CD14-positive monocyte (primary cell): Measurements from ENCODE around the gene PDGFD. TPM values are rescaled to one million over a fixed set of nuclear protein-coding genes. Genes with fewer than 3 reads are reported as not detected.

Experiments
- DNase-seq, 3 donors: peaks; one replicate each; pipeline ENCODE4 v3.0.0-alpha.2; 2011 to 2022
- H2AFZ ChIP-seq: 2 replicates; pipeline ENCODE4 v1.6.0; 2012; ENCODE audit warnings: mild to moderate bottlenecking, low read depth, low read length, inconsistent platforms; ENCODE audit not compliant: insufficient read depth, poor library complexity, severe bottlenecking
- H3K27ac ChIP-seq, 2 donors: 1 replicate in 1 of 2; 2 replicates in 1 of 2; pipeline ENCODE4 v1.5.1; 2012 to 2013; ENCODE audit warnings: low read length in 2 of 2, control low read depth in 1 of 2, inconsistent platforms in 1 of 2, low read depth in 1 of 2, mild to moderate bottlenecking in 1 of 2
- H3K27me3 ChIP-seq, 2 donors: one replicate each; pipeline versions ENCODE4 v1.6.0 to v1.6.1; 2011 to 2013; ENCODE audit warnings: low read length in 2 of 2; ENCODE audit not compliant: control insufficient read depth in 2 of 2, insufficient read depth in 2 of 2
- H3K36me3 ChIP-seq, 2 donors: replicated peaks in 1 of 2; 1 replicate in 1 of 2; 2 replicates in 1 of 2; pipeline versions ENCODE4 v1.5.1 to v1.6.1; 2012 to 2013; ENCODE audit warnings: low read length in 2 of 2, control low read depth in 1 of 2, inconsistent platforms in 1 of 2, mild to moderate bottlenecking in 1 of 2; ENCODE audit not compliant: insufficient read depth in 2 of 2, control insufficient read depth in 1 of 2
- H3K4me1 ChIP-seq, 2 donors: 1 replicate in 1 of 2; 2 replicates in 1 of 2; pipeline versions ENCODE4 v1.5.1 to v1.6.1; 2012 to 2013; ENCODE audit warnings: low read length in 2 of 2, control low read depth in 1 of 2, inconsistent platforms in 1 of 2, mild to moderate bottlenecking in 1 of 2, moderate library complexity in 1 of 2; ENCODE audit not compliant: insufficient read depth in 2 of 2, control insufficient read depth in 1 of 2
- H3K4me2 ChIP-seq: replicated peaks from 2 replicates; pipeline ENCODE3; 2012; ENCODE audit warnings: low read length, moderate library complexity, mild to moderate bottlenecking; ENCODE audit not compliant: poor library complexity, severe bottlenecking; ENCODE audit errors: extremely low read depth
- H3K4me3 ChIP-seq, 3 experiments: fragments of 200-600 bp in 1 of 3; sonication (generic) in 1 of 3; replicated peaks in 1 of 3; 1 replicate in 2 of 3; 2 replicates in 1 of 3; pipeline ENCODE4 v1.5.1; 2011 to 2013; ENCODE audit warnings: low read length in 3 of 3, mild to moderate bottlenecking in 3 of 3, control low read depth in 2 of 3, low read depth in 2 of 3, inconsistent platforms in 1 of 3, moderate library complexity in 1 of 3
- H3K79me2 ChIP-seq: 2 replicates; pipeline ENCODE4 v1.6.0; 2012; ENCODE audit warnings: mild to moderate bottlenecking, control low read depth, inconsistent platforms, low read length, moderate library complexity; ENCODE audit not compliant: insufficient read depth
- H3K9ac ChIP-seq: 2 replicates; pipeline ENCODE4 v1.6.0; 2017; ENCODE audit warnings: low read length, mild to moderate bottlenecking; ENCODE audit not compliant: insufficient read depth, poor library complexity, severe bottlenecking
- H3K9me3 ChIP-seq, 2 donors: replicated peaks in 1 of 2; 1 replicate in 1 of 2; 2 replicates in 1 of 2; pipeline versions ENCODE4 v1.5.1 to v1.6.1; 2012 to 2013; ENCODE audit warnings: low read length in 2 of 2, control low read depth in 1 of 2; ENCODE audit not compliant: control insufficient read depth in 1 of 2, insufficient read depth in 1 of 2
- H4K20me1 ChIP-seq: 2 replicates; pipeline ENCODE4 v1.6.0; 2012; ENCODE audit warnings: mild to moderate bottlenecking, low read length, control low read depth, moderate library complexity; ENCODE audit not compliant: insufficient read depth
- H3K27ac Mint-ChIP-seq, 7 donors: one replicate each; pipeline ENCODE4 v1.8.0; 2020; ENCODE audit warnings: mild to moderate bottlenecking in 7 of 7, mixed read lengths in 7 of 7, moderate library complexity in 6 of 7, inconsistent platforms in 2 of 7
- H3K27me3 Mint-ChIP-seq, 3 donors: one replicate each; pipeline ENCODE4 v1.8.0; 2021 to 2022; ENCODE audit warnings: low read depth in 3 of 3, mild to moderate bottlenecking in 3 of 3, mixed read lengths in 3 of 3, moderate library complexity in 3 of 3, inconsistent platforms in 1 of 3
- H3K36me3 Mint-ChIP-seq, 2 donors: one replicate each; pipeline ENCODE4 v1.8.0; 2020; ENCODE audit warnings: mixed read lengths in 2 of 2, inconsistent platforms in 1 of 2, mild to moderate bottlenecking in 1 of 2
- H3K4me1 Mint-ChIP-seq: one replicate; pipeline ENCODE4 v1.8.0; 2020; ENCODE audit warnings: mild to moderate bottlenecking, mixed read lengths
- H3K4me3 Mint-ChIP-seq, 2 donors: one replicate each; pipeline ENCODE4 v1.8.0; 2020; ENCODE audit warnings: mild to moderate bottlenecking in 2 of 2, mixed read lengths in 2 of 2, moderate library complexity in 1 of 2
- H3K9me3 Mint-ChIP-seq, 7 donors: one replicate each; pipeline ENCODE4 v1.8.0; 2020 to 2022; ENCODE audit warnings: mixed read lengths in 7 of 7, mild to moderate bottlenecking in 6 of 7, moderate library complexity in 6 of 7, inconsistent platforms in 2 of 7
- CTCF ChIP-seq: fragments of 200-600 bp; IDR thresholded peaks from one replicate; pipeline ENCODE4 v1.8.0; 2022; ENCODE audit warnings: antibody characterized with exemption, mild to moderate bottlenecking
- WGBS: methylation state at CpG from one replicate; pipeline ENCODE4 v1.1.5; 2013; ENCODE audit warnings: missing lambda C conversion rate; ENCODE audit not compliant: insufficient coverage; 5-methylcytosine and 5-hydroxymethylcytosine counted together
- intact Hi-C, 2 donors: fragments of 100-400 bp; cut with micrococcal nuclease; formaldehyde crosslinking; loops; one replicate each; pipeline versions ENCODE4 v1.15.0 to v1.15.1; 2023
- polyA plus RNA-seq, 3 donors: library from polyadenylated mRNA; depleted of rRNA in 1 of 3; unstranded in 2 of 3; stranded (reverse) in 1 of 3; fragments of 300-500 nt in 2 of 3; fragments of >200 nt in 1 of 3; fragmentation: Illumina TruSeq in 2 of 3; gene quantifications; 1 replicate in 2 of 3; 2 replicates in 1 of 3; pipeline ENCODE4 v1.2.3, GENCODE V29; 2012 to 2021

PDGFD gene
- polyA plus RNA-seq, 3 donors = 0.05 to 0.15 TPM; not detected in 1

GRCh38 chr11:104191124-104191523 lies 27.2 kb upstream of the PDGFD start:
- Mint-ChIP-seq H3K36me3 (no peaks in the 10 kb centered on the region), H3K4me1 (no peaks in the 10 kb centered on the region), H3K4me3 (no peak overlapping the region), H3K27me3 (peaks cover 0 to 2% (median 2%) of the 10 kb centered on the region in 3 donors), H3K27ac (no peak overlapping the region), H3K9me3 (peaks cover 0 to 4% (median 0%) of the 10 kb centered on the region in 7 donors)
- Histone ChIP-seq H3K27me3 (no peaks in the 10 kb centered on the region), H3K9ac (no peak overlapping the region), H3K36me3 (no peaks in the 10 kb centered on the region), H3K27ac (no peak overlapping the region), H3K4me1 (no peaks in the 10 kb centered on the region), H2AFZ (no peak overlapping the region), H3K4me3 (no peak overlapping the region), H3K9me3 (no peaks in the 10 kb centered on the region), H3K4me2 (no peak overlapping the region), H3K79me2 (no peaks in the 10 kb centered on the region), H4K20me1 (no peaks in the 10 kb centered on the region)
- intact Hi-C loops = no loop called here
- whole genome bisulfite sequencing = no CpG with 5 or more reads among the region's 3 CpGs
- no peak for DNase-seq
- no peak for TF ChIP-seq CTCF

- H3K9ac ChIP-seq = no peak overlapping the region
- no peak overlapping the region for H3K27ac ChIP-seq
- TF ChIP-seq CTCF = no peak
- Mint-ChIP-seq H3K9me3 (no peaks in the 10 kb centered on the region), H3K27me3 (peaks cover 0 to 2% (median 0%) of the 10 kb centered on the region in 3 donors), H3K4me3 (no peak overlapping the region), H3K36me3 (no peaks in the 10 kb centered on the region), H3K4me1 (no peaks in the 10 kb centered on the region), H3K27ac (no peak overlapping the region)
- no peaks in the 10 kb centered on the region for H3K27me3 ChIP-seq
- H3K79me2 ChIP-seq = no peaks in the 10 kb centered on the region
- H3K36me3 ChIP-seq = no peaks in the 10 kb centered on the region
- intact Hi-C loops = no loop called here
- DNase-seq = no peak
- no peak overlapping the region for H3K4me3 ChIP-seq
- no peak overlapping the region for H2AFZ ChIP-seq
- H3K4me2 ChIP-seq = no peak overlapping the region
- H4K20me1 ChIP-seq = no peaks in the 10 kb centered on the region
- H3K4me1 ChIP-seq = no peaks in the 10 kb centered on the region
- H3K9me3 ChIP-seq = no peaks in the 10 kb centered on the region
Observed at GRCh38 chr11:104183593-104183992, 19.6 kb upstream of the PDGFD start.
